HG02885 (cell line): ENCODE results near the gene MAPKAP1.

Experiments used
- ATAC-seq: cut with Tn5 transposase; IDR thresholded peaks from one replicate; pipeline ENCODE4 v1.9.1; 2021; ENCODE audit warnings: mild to moderate bottlenecking; ENCODE audit not compliant: unreplicated experiment, poor library complexity

Gene MAPKAP1

DNA sequence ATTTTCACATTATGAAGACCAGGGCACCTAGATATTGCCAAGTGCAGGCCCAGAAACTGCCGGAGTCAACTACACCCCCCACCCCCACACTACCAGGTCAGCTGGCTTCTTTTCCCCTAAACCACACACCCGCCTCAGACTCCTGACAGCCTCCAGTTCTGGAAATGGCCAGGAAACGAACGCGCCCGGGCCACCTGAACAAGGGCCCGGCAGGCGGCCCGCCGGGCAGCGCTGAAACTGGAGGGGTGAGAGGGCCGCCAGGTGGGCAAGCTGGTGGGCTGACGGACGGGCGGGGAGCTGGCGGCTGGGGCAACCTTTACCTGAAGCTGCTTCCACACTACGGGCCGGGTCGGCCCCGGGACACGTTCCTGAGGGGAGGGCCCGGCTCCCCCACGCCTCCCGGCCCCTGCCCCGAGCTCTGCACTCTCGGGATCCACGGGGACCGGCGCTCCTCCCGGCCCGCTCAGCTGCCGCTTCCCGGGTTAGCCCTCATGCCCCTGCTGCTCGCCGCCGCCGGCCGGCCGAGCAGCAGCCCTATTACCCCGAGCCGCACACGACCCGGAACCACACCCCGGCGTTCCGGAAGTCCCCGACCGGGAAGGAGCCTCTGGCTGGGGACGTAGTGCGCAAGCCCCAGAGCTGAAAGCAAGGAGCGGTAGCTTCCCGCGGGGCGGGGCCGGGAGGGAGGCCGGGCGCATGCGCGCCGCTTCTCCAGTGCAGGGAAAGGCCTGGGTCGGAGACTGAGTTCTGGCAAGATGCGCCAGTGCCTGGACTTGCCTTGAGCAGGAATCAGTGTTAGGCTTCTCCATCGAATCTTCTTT lies at the start of gene MAPKAP1:
Gene MAPKAP1, minus strand, starts transcription at position 558 of the 821 bp plus-strand sequence. CDS start 34,634 bp downstream, outside the sequence.
- ATAC-seq: peak; percentile 98

- ATAC-seq: no peak
These were observed 49.5 kb upstream of the MAPKAP1 start for GRCh38 chr9:125756518-125756917.

GRCh38 chr9:125755340-125755739 lies 48.3 kb upstream of the MAPKAP1 start:
- no peak for ATAC-seq

DNA sequence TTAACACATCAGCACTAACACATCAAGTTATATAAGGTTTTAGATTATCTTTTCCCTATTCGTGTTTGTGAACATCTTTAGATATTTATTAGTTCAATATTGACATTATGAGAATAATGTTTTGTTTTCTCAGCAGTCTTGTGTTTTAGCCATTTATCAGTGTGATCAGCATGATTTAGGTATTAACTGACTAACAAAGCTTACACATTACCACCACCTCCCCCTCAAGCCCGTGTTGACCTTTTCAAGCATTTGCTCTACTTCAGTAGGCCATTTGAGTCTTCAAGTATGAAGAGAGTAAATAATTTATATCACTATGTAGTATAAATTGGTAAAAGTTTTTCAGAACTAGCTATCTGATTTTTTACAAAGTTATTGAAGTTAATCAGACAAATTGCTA lies 47.1 kb upstream of the MAPKAP1 start:
- ATAC-seq: no peak

DNA sequence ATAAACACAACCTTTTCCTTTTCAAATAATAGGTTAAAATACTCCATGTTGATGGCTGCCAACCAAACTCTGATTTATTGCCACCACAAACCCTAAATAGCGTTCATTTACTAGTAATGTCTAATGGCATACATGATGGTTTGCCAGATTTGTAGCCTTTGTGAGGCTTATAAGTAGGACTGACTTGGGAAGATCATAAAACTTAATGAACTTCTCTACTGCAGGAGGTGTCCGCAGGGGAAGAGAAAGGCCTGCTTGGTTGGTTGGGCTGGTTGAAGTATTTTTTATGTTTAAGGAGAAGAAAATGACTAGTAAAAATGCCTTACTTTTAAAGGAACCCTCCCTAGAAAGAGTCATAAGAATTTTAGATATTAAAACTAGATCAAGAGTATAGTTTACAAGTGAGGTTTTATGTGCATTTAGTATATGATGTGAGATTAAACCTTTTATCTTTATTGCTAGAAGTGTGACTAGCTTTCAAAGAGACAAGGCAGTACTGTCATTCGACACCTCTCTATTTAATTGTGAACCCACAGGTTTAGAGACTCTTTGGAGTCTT lies 45.1 kb upstream of the MAPKAP1 start:
- ATAC-seq: no peak

DNA sequence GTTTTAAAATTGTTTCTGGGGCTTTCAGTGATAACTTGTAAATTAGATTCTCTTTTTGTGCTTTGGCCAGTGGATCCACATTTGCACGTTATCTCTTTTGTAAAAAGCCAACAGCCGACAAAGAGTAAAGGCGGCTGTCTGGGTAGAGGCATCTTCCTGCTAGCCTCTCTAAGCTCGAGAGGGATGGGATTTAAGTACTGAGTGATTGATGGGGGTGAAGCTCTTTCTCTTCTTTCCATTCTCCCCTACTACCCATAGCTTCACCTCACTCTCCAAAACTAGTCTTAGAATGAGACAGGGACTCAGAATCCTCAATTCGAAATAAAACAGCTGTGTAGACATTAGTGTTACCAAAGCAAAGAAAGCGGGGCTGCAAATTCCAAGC lies 43.6 kb upstream of the MAPKAP1 start:
- no peak for ATAC-seq

DNA sequence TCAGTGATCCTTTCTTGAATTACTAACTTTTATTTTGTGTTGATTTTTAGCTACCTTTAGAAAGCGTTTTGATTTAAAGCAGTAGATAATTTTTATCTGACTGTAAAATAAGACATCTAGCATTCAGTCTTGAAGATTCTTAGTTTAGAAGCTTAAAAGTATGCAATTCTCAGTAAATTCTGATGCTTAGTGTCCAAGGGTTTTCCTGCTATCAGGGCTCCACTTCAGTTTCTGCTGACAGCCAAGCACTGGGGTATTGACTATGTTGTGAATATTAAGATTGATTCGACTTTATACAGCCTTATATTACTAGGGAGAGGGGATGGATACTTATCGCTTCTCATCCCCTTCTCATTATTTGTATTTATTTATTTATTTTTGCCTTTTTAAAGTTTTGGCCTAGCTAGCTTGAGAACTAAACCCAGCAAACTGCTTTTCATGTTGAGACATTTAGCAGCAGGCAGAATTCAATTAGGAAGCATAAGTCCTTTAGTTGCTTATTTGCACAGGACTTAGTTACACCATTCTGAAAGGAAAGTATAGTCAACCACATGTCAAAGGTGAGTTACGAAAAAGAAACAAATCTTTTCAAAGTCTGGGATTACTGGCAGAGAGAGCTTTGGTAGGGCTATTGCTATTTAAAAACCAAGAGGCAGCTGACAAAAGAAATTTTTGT lies 43.1 kb upstream of the MAPKAP1 start:
- no peak for ATAC-seq

DNA sequence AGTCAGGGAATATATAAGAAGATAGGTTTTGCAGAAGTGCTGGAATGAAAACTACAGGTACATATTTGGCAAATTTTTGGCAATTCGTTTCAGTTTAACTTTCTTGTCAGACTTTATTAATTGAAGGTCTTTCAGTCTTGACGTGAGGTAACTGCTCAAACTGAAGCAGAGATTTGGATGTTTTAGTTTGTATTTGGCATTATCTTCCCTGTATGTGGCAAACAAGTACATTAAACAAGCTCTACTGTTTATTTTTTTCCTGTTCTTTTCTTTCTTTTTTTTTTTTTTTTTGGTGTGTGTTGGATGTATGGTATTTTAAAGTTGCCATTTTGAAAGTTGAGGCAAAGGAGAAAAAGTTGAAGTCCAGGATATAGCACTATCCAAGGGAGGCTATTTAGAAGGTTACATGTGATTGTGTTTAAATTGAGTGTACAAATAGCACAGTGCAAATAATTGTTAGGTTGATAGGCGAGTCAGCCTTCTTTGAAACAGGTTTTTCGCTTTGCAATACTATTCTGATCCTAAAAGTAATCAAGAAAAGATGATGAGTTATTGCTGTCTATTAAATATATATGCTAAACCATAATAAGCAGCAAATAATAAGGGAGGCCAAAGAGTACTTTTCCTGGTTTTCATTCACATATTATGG lies 42.4 kb upstream of the MAPKAP1 start:
- ATAC-seq: no peak

DNA sequence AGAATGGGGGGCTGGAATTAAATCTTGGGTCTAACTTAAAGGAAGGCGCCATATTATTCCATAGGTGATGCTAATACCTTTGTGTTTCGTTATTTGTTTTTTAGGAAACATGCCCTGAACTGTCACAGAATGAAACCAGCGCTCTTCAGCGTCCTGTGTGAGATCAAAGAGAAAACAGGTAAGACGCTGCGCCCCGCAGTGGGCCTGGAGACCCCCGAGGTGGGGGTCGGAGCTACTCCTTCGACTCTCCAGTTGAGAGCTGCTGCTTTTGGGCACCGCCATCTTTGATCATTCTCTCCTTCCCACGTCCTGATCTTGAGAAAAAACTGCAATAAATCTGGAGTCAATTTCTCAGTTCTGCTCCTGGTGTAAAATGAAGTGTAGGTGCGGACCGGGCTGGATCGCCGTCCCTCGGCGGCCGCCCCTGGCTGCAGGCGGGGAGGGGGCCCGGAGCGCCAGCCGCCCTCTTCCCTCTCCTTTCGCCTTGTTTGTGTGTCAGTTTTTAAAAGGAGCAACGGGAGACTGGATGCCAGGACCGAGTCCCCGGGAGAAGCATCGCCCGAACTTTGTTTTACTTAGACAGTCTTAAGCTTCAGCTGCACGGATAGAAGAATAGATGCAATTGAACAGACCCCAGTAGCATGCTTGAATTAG lies 41.6 kb upstream of the MAPKAP1 start:
- no peak for ATAC-seq

GRCh38 chr9:125747765-125748445 lies 40.9 kb upstream of the MAPKAP1 start:
- ATAC-seq: no peak

DNA sequence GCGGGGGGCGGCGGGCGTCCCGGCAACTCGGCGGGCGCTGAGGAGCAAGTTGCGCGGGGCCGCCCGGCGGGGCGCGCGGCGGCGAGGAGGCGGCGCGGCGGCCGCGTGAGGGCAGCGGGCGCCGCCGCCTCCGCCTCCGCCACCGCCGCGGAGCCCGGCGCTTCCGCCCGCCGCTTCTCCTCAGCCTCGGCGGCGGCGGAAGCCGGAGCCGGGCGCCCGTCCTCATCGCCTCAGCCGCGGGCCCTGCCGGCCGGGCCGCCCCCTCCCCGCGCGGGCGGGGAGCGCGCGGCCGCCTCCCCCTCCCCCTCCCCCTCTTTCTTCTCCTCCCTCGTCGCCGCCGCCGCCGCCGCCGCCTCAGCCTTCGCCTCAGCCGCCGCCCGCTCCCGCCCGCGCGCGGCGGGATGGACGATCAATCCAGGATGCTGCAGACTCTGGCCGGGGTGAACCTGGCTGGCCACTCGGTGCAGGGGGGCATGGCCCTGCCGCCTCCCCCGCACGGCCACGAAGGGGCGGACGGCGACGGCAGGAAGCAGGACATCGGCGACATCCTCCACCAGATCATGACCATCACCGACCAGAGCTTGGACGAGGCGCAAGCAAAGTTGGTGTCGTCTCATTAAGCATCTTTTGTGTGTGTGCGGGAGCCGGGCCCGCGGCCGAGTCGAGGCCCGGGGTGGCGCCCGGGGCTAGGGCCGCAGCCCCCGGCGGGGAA lies 40.2 kb upstream of the MAPKAP1 start, which contains the start of gene PBX3:
Gene PBX3, plus strand, starts transcription at position 321 of the 712 bp plus-strand sequence.
- peak; percentile 32 for ATAC-seq

GRCh38 chr9:125746774-125747052 lies 39.7 kb upstream of the MAPKAP1 start:
- ATAC-seq: peak; percentile 19

DNA sequence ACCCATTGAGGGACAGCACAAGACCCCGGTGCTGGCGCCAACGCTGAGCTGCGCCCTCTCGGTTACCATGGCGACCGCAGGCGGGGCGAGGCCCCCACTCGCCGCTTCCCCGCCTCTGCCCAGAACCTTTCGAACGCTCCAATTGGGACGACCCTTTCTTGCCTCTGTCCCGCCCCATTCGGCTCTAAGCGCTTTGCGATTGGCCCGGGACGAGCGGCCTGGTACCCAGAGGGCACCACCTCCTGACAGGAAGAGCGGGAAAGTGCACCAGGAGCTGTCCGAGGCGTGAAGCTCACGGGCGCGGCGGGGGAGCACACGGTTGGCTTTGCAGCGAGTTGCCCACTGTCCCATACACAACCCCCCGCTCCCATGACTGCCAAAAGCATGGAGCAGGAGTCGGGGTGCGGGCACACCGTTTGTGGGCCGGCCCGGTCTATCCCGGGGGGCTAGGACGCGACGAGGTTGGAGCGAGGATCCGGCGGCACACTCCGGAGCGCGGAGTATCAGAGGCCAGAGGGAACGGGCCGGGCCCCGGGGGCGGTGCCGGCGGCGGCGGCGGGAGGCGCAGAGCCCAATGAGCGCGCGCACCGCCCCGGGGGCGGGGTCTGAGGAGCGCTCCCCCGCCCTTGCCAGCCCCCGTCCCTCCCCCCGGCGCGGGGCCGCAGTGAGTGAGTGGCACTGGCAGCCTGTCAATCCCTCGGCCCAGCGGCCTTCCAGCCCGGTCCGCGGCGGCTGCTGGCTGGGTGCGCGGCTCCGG lies 39.2 kb upstream of the MAPKAP1 start:
- peak; percentile 72 for ATAC-seq

GRCh38 chr9:125745682-125746016 lies 38.6 kb upstream of the MAPKAP1 start:
- no peak for ATAC-seq

- no peak for ATAC-seq
These were observed 38.0 kb upstream of the MAPKAP1 start for GRCh38 chr9:125745018-125745417.

DNA sequence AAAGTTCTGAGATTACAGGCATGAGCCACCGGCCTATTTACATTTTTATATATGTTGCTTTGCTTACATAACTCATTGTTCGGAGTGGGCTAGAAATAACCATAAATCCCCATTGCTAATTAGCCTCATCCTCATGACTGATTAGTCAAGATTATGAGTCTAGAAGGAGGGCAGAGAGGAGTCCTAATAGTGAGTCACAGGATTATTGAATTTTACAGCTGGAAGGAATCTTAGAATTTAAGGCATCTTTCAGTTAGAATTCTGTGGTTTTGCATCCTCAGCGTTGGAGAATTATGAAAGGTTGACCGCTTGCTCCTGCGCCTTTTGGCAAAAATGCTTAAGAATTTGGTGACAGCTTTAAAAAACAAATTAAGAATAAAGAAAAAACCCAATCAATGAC lies 37.6 kb upstream of the MAPKAP1 start:
- ATAC-seq: no peak

- ATAC-seq: no peak
These were observed 36.8 kb upstream of the MAPKAP1 start for GRCh38 chr9:125743682-125744428.

DNA sequence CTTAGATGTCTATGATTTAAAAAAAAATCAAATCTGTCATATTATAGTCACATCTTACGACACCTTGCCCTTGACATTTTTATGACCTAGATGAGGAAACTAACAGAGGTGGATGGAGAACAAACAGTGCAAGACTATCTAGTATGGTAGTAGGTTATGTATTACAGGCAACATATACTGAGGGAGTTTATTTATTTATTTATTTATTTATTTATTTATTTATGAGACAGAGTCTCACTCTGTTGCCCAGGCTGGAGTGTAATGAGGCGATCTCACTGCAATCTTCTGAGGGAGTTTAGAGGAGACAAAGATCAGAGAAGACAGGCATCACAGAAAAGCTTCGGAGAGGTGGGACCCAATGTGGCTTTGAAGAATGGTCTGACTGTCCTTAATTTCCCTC lies 35.6 kb upstream of the MAPKAP1 start:
- no peak for ATAC-seq
